ENCODE measurements around the gene KLF12.

- TF ChIP-seq CTCF (IDR thresholded peaks at IDR 0.05; ENCODE audit: borderline replicate concordance, extremely low read depth, low read length, poor library complexity, severe bottlenecking) = no peak
- no peak for TF ChIP-seq EZH2 (IDR thresholded peaks at IDR 0.05; ENCODE audit: borderline replicate concordance, low read depth, low read length, severe bottlenecking)
Measured at GRCh38 chr13:74154981-74155380, 20.8 kb upstream of the KLF12 start.
